GM12874 (cell line): ENCODE results near the gene SLC30A10.

Experiments
- TF ChIP-seq, protein P1 (sequence below): IDR thresholded peaks from 2 replicates; pipeline ENCODE4 v1.5.1; 2011; ENCODE audit warnings: low read depth, mild to moderate bottlenecking, control low read depth, low read length, moderate library complexity; ENCODE audit not compliant: insufficient read depth

Gene SLC30A10

DNA sequence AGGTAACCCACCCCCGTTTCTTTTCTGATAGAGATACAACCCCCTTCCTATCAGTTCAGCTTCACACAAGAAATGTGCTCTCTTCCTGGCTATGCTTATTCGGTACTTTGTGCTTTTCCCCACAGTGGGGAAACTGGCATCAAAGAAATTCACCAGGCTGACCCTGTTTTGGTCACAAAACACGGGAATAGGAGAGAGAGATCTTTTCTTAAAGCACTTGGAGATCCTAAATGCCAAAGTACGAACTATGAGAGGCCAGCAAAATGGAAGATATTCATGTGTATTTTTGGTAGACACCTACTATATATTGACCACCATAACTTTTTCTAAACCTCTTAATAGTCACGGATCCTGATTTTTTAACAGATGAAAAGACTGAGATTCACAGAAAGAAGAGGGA, 30.0 kb downstream of the SLC30A10 start:
- TF ChIP-seq, protein P1, sequence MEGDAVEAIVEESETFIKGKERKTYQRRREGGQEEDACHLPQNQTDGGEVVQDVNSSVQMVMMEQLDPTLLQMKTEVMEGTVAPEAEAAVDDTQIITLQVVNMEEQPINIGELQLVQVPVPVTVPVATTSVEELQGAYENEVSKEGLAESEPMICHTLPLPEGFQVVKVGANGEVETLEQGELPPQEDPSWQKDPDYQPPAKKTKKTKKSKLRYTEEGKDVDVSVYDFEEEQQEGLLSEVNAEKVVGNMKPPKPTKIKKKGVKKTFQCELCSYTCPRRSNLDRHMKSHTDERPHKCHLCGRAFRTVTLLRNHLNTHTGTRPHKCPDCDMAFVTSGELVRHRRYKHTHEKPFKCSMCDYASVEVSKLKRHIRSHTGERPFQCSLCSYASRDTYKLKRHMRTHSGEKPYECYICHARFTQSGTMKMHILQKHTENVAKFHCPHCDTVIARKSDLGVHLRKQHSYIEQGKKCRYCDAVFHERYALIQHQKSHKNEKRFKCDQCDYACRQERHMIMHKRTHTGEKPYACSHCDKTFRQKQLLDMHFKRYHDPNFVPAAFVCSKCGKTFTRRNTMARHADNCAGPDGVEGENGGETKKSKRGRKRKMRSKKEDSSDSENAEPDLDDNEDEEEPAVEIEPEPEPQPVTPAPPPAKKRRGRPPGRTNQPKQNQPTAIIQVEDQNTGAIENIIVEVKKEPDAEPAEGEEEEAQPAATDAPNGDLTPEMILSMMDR: no peak

DNA sequence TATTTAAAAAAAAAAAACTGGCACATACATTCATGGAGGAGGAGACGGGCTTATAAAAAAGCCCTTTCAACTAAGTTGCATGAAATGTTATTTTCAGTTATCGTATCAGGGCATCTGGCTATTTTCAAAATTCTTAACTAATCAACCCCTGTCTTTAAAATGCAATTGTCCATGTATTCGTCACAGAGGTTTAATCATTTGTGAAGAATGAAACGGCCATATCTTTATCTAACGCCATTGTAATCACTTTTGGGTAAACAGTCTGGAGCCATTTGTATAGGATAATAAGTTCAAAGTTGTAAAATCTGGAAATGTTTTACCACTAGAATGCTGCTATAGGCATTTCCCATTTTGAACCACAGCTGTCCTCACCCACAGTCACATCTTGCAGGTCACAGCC, 30.4 kb downstream of the SLC30A10 start:
- TF ChIP-seq, protein P1: no peak

DNA sequence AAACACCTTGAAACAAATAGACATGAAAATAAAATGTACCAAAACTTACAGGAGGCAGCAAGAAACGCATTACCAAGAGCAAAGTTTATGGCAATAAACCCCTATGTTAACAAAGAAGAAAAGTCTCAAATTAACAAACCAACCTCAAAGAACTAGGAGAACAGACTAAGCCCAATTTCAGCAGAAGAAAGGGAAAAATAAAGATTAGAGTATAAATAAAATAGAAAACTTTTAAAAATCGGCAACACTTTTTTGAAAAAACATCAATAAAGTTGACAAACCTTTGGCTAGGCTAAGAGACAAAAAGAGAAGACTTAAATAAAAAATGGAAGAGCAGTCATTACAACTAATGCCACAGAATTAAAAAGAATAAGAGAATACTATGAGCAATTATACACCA, 42.7 kb downstream of the SLC30A10 start:
- TF ChIP-seq, protein P1: no peak

DNA sequence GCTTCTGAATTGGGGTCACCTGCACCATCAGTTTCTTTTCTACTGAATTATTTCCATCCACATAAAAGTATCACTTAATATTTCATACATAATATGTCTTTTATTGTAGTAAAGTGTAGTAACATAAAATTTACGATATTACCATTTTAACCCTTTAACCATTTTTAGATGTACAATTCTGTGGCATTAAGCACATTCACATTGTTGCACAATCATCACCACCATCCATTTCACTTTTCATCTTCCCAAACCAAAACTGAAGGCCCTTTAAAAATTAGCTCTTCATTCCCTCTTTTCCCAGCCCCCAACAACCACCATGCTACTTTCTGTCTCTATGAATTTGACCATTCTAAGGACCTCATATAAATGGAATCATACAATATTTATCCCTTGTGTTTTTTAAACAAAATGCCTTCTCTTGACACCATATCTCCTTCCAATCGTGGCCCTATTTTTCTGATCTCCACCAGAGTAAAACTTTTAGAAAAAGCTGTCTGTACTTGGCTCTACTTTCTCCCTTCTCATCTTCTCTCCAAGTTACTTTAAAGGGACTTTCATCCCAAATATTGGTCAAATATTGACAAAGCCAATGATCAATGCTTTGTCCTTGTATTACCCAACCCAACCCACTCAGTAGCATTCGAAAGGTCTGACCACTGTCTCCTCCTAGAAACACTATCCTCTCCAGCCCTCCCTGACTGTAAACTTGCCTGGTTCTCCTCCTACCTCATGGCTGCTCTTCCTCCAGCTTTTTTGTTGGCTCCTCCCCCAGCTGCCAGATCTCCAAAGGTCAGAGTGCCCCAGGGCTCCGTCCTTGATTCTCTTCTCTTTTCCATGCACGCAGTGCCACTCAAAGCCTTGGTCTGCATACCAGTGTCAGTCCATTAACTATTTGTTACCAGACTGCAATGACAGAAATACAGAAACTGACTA, 44.7 kb downstream of the SLC30A10 start:
- TF ChIP-seq, protein P1: no peak

DNA sequence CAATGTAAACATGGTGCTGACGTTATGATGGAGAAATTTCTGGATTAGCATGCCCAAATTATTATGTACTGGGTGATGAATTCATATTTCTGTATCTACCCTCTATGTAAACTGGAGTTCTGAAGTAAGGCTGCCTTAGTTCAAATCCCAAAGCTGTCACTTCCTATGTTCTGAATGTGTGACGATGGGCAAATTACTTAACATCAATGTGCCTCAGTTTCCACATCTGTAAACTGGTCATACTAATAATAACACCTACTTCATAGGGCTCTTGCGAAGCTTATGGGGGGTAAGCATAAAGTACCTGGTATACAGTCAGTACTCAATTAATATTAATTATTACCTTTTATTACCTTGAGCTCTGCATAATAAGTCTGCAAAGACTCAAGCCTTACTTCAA, 45.6 kb downstream of the SLC30A10 start:
- TF ChIP-seq, protein P1: no peak

DNA sequence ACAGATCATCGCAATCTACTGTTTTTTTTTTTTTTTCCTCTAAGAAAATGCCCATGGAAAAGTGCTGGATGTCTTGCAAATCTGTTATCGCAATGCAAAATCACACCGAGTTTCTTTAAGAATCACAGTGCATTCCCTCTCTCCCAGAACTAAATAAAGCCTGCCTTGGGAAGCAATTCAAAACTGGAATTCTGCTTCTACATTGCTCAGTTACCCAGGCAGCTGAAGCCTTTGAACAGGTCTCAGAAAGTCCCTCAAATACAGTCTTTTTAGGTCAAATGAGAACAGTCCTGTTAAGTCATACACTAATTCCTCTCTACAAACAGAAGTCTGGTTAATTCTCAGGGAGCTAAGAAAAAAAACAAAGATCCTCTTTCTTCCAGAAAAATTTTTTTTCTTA, 46.3 kb downstream of the SLC30A10 start:
- TF ChIP-seq, protein P1: no peak

DNA sequence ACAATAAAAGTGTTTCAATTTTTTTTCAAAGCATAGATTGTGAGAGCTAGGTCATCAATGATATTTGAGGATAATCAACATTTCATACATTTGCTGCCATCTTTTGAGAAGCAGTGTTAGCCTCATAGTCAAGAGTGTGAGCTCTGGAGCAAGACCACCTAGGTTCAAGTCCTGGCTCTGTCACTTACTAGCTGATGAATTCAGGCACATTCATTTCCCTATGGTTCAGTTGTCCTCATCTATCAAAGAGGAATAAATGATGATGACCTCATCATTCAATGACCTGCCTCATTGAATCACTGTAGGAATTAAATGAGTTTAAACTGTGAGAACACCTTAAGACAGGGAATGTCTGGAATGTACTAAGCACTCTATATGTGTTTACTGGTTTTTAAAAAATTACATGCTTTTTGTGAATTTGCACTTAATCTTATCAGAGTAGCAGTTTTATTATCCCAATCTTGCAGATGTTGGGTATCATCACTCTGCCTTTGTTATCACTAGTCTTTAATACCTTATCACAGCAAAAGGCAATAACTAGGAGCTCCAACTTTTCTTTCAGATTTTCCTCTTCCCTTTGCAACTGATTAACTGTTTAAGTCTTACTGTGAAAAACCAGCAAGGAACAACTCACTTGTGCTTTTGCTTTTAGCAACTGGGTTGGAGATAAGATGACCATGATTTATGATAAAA, 47.4 kb downstream of the SLC30A10 start:
- TF ChIP-seq, protein P1: no peak
